GM12878 (cell line): ENCODE measurements around the gene ATG14. TPM values are rescaled to one million over a fixed set of nuclear protein-coding genes. Genes with fewer than 3 reads are reported as not detected.
A peak's percentile ranks its signal among the peaks of the same experiment; 100 is the strongest.

ENCODE experiments used
- ATAC-seq: fragments of 200-7000 bp; cut with Tn5 transposase; 3 replicates; pipeline ENCODE4 v1.9.1; 2020; ENCODE audit warnings: mild to moderate bottlenecking, moderate library complexity
- BruUV-seq: library from RNA; stranded (reverse); fragments of 400-500 nt; replicated peaks from 2 replicates; lab custom pipeline; 2021; lab: Mats Ljungman, UMichigan
- CTCF ChIA-PET: fragments of 300-600 bp; sonication (Branson Sonifier 250); formaldehyde crosslinking; extraction: SDS; loops from one replicate; lab custom pipeline; 2021; ENCODE audit warnings: inconsistent platforms; lab: Yijun Ruan, JAX
- POLR2A ChIA-PET: fragments of 350-600 bp; formaldehyde crosslinking; extraction: SDS; loops from one replicate; lab custom pipeline; 2021; ENCODE audit warnings: inconsistent platforms; lab: Charles Lee
- RAD21 ChIA-PET: fragments of 300-600 bp; sonication (Branson Sonifier 250); formaldehyde crosslinking; loops from one replicate; lab custom pipeline; 2023; ENCODE audit warnings: antibody characterized with exemption; ENCODE audit not compliant: unreplicated experiment; lab: Charles Lee
- SMC1A ChIA-PET: fragments of 300-600 bp; sonication (Branson Sonifier 250); formaldehyde crosslinking; loops from one replicate; lab custom pipeline; 2023; ENCODE audit not compliant: unreplicated experiment, uncharacterized antibody; lab: Charles Lee
- DNase-seq: peaks from one replicate; pipeline ENCODE4 v3.0.0-alpha.2; 2011; ENCODE audit warnings: low read depth, low spot score
- FAIRE-seq: peaks from 3 replicates; lab custom pipeline; 2011; peaks lifted over from hg19 to GRCh38; lab: Jason Lieb, UNC
- H2AFZ ChIP-seq: 2 replicates; pipeline ENCODE4 v1.6.0; 2011; ENCODE audit warnings: low read depth, low read length, control low read depth; ENCODE audit not compliant: control insufficient read depth
- H3K27ac ChIP-seq: 2 replicates; pipeline ENCODE4 v1.5.1; 2011; ENCODE audit warnings: control low read depth; ENCODE audit not compliant: control insufficient read depth, insufficient read depth
- H3K27me3 ChIP-seq, 2 experiments: replicated peaks in 1 of 2; 2 replicates each; pipeline versions ENCODE4 v1.6.0 to v1.6.1; 2011; ENCODE audit warnings: low read length in 1 of 2; ENCODE audit not compliant: control insufficient read depth in 2 of 2, insufficient read depth in 2 of 2
- H3K36me3 ChIP-seq, 2 experiments: 2 replicates each; pipeline ENCODE4 v1.5.1; 2011; ENCODE audit warnings: low read length in 1 of 2; ENCODE audit not compliant: control insufficient read depth in 2 of 2, insufficient read depth in 2 of 2
- H3K4me1 ChIP-seq: 2 replicates; pipeline ENCODE4 v1.6.1; 2011; ENCODE audit warnings: mild to moderate bottlenecking, low read length, moderate library complexity, mixed read lengths; ENCODE audit not compliant: control insufficient read depth, insufficient read depth
- H3K4me2 ChIP-seq: 2 replicates; pipeline ENCODE4 v1.6.0; 2011; ENCODE audit warnings: control low read depth; ENCODE audit not compliant: control insufficient read depth, insufficient read depth
- H3K4me3 ChIP-seq: fragments of 200-600 bp; sonication (generic); 2 replicates; pipeline ENCODE4 v1.5.1; 2016
- H3K79me2 ChIP-seq: 2 replicates; pipeline ENCODE4 v1.6.0; 2011; ENCODE audit warnings: low read length; ENCODE audit not compliant: control insufficient read depth, insufficient read depth
- H3K9ac ChIP-seq: 2 replicates; pipeline ENCODE4 v1.8.0; 2011; ENCODE audit warnings: low read length, control low read depth, mixed read lengths; ENCODE audit not compliant: control insufficient read depth, insufficient read depth
- H3K9me3 ChIP-seq: replicated peaks from 3 replicates; pipeline ENCODE4 v1.5.1; 2011; ENCODE audit warnings: mild to moderate bottlenecking, low read length; ENCODE audit not compliant: control insufficient read depth, insufficient read depth
- H4K20me1 ChIP-seq: 2 replicates; pipeline ENCODE4 v1.6.0; 2011; ENCODE audit not compliant: control insufficient read depth, insufficient read depth
- CREM ChIP-seq: IDR thresholded peaks from 2 replicates; pipeline ENCODE4 v1.6.1; 2014; ENCODE audit warnings: antibody characterized with exemption, low read depth
- FOS ChIP-seq: IDR thresholded peaks from 3 replicates; pipeline ENCODE4 v1.6.1; 2011; ENCODE audit warnings: borderline replicate concordance; ENCODE audit not compliant: insufficient read length; ENCODE audit errors: extremely low read depth
- MTA2 ChIP-seq: fragments of 450-650 bp; IDR thresholded peaks from 2 replicates; pipeline ENCODE4 v1.6.1; 2016; ENCODE audit warnings: low read depth, mild to moderate bottlenecking, moderate library complexity
- RUNX3 ChIP-seq: IDR thresholded peaks from 2 replicates; pipeline ENCODE4 v1.6.1; 2012; ENCODE audit warnings: low read length, inconsistent platforms
- SKIL ChIP-seq: fragments of 450-650 bp; IDR thresholded peaks from 2 replicates; pipeline ENCODE4 v1.6.1; 2017; ENCODE audit warnings: mild to moderate bottlenecking, low read depth, inconsistent platforms; ENCODE audit not compliant: poor library complexity, severe bottlenecking
- STAT3 ChIP-seq: IDR thresholded peaks from 2 replicates; pipeline ENCODE4 v1.6.1; 2011; ENCODE audit warnings: low read depth, low read length, improper control_type of control experiment
- TBL1XR1 ChIP-seq: IDR thresholded peaks from 2 replicates; pipeline ENCODE4 v1.6.1; 2012; ENCODE audit warnings: low read depth, low read length, improper control_type of control experiment
- ZBTB40 ChIP-seq: fragments of 450-650 bp; IDR thresholded peaks from 2 replicates; pipeline ENCODE4 v1.6.1; 2016; ENCODE audit warnings: mild to moderate bottlenecking, moderate library complexity, borderline replicate concordance
- WGBS: methylation state at CpG from one replicate; pipeline ENCODE4 v1.1.6; 2016; ENCODE audit warnings: low lambda C conversion rate; ENCODE audit not compliant: insufficient replicate concordance, insufficient coverage; ENCODE audit errors: missing lambda C conversion rate; 5-methylcytosine and 5-hydroxymethylcytosine counted together
- in situ Hi-C: fragments of 300-500 bp; cut with MboI; formaldehyde crosslinking; loops from 9 replicates; pipeline ENCODE4 v1.14.3; 2018; ENCODE audit warnings: mixed read lengths
- intact Hi-C: fragments of 100-400 bp; cut with micrococcal nuclease; formaldehyde crosslinking; loops from one replicate; pipeline ENCODE4 v1.14.2; 2022; ENCODE audit not compliant: unreplicated experiment
- polyA plus RNA-seq, 11 experiments: library from polyadenylated mRNA; depleted of rRNA in 4 of 11; unstranded in 6 of 11; stranded (reverse) in 5 of 11; fragments of >200 nt; fragmentation: Nextera tagmentation in 4 of 11; fragmentation: Illumina TruSeq in 1 of 11; extraction: Ambion mirVana in 4 of 11; extraction: Trizol in 1 of 11; gene quantifications; 1 replicate in 1 of 11; 2 replicates in 10 of 11; pipeline versions ENCODE4 v1.2.1 to v1.2.3, GENCODE V29; 2011 to 2016; ENCODE audit warnings: inconsistent platforms in 2 of 11, missing spikeins in 2 of 11, low read depth in 1 of 11
- total RNA-seq, 4 experiments: library from RNA; depleted of rRNA in 3 of 4; stranded (reverse); fragments of >200 nt in 3 of 4; fragmentation: Illumina TruSeq in 1 of 4; extraction: Trizol in 1 of 4; gene quantifications; 2 replicates each; pipeline versions ENCODE4 v1.2.1 to v1.2.3, GENCODE V29; 2013 to 2021
- TF ChIP-seq, protein P1 (sequence below): IDR thresholded peaks from 2 replicates; pipeline ENCODE4 v1.6.1; 2011; ENCODE audit warnings: low read depth, low read length, improper control_type of control experiment, borderline replicate concordance

ATG14 gene
- total and polyA plus RNA-seq, 10 of the 15 experiments (the other 5 are each of a cell fraction or from before 2014, with no cell fraction given): 1.1 to 6.4 (median 5.0) TPM

DNA sequence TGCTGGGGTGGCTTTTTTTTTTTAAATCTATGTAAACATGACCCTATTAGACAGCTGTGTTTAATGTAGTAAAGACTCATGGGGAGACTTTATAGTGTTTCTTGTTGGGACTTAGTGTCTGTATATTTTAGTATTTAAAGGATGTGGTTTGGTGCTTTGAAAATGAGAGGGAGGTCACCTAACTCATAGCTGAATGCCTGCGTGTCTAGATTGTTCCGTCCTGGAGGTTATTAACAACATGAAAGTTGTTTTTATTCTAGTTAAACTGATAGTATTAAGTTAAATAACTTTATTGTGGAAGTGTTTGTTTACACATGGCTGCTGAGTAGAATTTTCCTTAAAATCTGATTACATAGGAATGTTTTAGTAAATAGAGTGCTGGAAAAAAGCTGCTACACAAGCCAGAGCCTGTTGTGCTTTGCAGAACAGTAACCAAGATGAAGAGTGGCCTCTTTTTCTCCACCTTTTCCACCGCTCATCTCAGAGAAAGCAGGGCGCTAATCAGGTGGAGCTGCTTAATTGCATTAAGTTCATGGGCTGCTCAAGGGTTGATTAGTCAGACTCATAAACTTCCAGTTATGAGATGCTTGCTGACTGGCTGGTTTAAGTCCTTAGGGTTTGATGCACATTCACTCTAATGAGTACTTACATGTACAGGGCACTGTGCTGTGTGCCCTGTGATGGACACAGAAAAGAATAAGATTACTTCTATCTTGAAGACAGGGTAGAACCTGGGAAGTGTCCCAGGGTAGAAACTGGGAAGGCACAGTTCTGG is 77.7 kb downstream of the ATG14 start:
- ATAC-seq (peak; percentile 81), DNase-seq (no peak), FAIRE-seq (no peak)
- Histone ChIP-seq H3K79me2 (peaks cover 37% of the 10 kb centered on the region), H3K27ac (peak overlapping the region; percentile 71; the same call in 1 of the 2 replicates), H4K20me1 (no peaks in the 10 kb centered on the region), H3K4me1 (peaks cover 26% of the 10 kb centered on the region), H3K27me3 (no peaks in the 10 kb centered on the region), H3K36me3 (no peaks in the 10 kb centered on the region; a peak in 1 of 4 replicates), H3K4me3 (no peak overlapping the region), H3K9ac (no peak overlapping the region), H3K9me3 (no peaks in the 10 kb centered on the region), H3K4me2 (peak overlapping the region; percentile 63), H2AFZ (no peak overlapping the region)
- in situ Hi-C loops (no loop called here), intact Hi-C loops (loop anchor here (2.0 kb wide), 1 partner anchor 61 kb away; no protein-coding TSS in a partner anchor)
- TF ChIP-seq MTA2: no peak
- no peak for TF ChIP-seq TBL1XR1
- TF ChIP-seq FOS: no peak
- TF ChIP-seq SKIL: no peak
- TF ChIP-seq RUNX3: peak; percentile 47
- TF ChIP-seq STAT3: no peak
- TF ChIP-seq ZBTB40: 0 out of 2 replicates have a peak, but pooled peaks have one; percentile 25
- TF ChIP-seq, protein P1, sequence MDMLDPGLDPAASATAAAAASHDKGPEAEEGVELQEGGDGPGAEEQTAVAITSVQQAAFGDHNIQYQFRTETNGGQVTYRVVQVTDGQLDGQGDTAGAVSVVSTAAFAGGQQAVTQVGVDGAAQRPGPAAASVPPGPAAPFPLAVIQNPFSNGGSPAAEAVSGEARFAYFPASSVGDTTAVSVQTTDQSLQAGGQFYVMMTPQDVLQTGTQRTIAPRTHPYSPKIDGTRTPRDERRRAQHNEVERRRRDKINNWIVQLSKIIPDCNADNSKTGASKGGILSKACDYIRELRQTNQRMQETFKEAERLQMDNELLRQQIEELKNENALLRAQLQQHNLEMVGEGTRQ: no peak
- TF ChIP-seq CREM: no peak
- BruUV-seq: no TSS peak
- ChIA-PET RAD21 (interaction anchor here (0.7 to 3.4 kb wide), 6 partner anchors 14 to 76 kb away, joined by 4 to 23 read pairs (median 10); partner anchors contain the start of gene FBXO34), SMC1A (interaction anchor here (0.5 to 4.8 kb wide), 25 partner anchors 8 to 400 kb away, joined by 3 to 41 read pairs (median 4); partner anchors contain the start of gene FBXO34), POLR2A (interaction anchor here (0.6 to 1.7 kb wide), 5 partner anchors 16 to 63 kb away, joined by 4 to 6 read pairs (median 5); no protein-coding TSS in a partner anchor), CTCF (interaction anchor here (1.0 to 2.8 kb wide), 10 partner anchors 12 to 120 kb away, joined by 3 to 18 read pairs (median 5); partner anchors contain the start of gene FBXO34)
- WGBS: 30% methylated on average over 4 of the region's 4 CpGs
